RWPE1 (cell line): ENCODE data around the gene GLIPR1L1.
"Not testable (repeated sequence)": the region's sequence is repeated elsewhere in the genome, so short reads cannot be mapped to it uniquely, and the experiment has no call there.

Source experiments
- CTCF ChIA-PET: fragments of 350-600 bp; sonication (Branson Sonifier 250); formaldehyde crosslinking; extraction: SDS; loops from one replicate; lab custom pipeline; 2021; lab: Yijun Ruan, JAX
- POLR2A ChIA-PET: fragments of 400-600 bp; formaldehyde crosslinking; extraction: SDS; loops from one replicate; lab custom pipeline; 2020; ENCODE audit warnings: antibody characterized with exemption; ENCODE audit not compliant: low non-redundant PET; lab: Yijun Ruan, JAX
- DNase-seq: peaks from one replicate; pipeline ENCODE4 v3.0.0; 2012; ENCODE audit warnings: low spot score
- H3K27ac ChIP-seq: fragments of 450-650 bp; 2 replicates; pipeline ENCODE4 v1.5.1; 2017
- CTCF ChIP-seq: fragments of 450-650 bp; conservative IDR thresholded peaks from 2 replicates; pipeline ENCODE4 v1.5.1; 2017; ENCODE audit warnings: low read depth, mild to moderate bottlenecking

GLIPR1L1 gene

GRCh38 chr12:75341873-75342272 is 7.4 kb downstream of the GLIPR1L1 start:
- POLR2A ChIA-PET = no interaction called here
- no peak for TF ChIP-seq CTCF
- H3K27ac ChIP-seq = no peak overlapping the region
- CTCF ChIA-PET = no interaction called here
- DNase-seq = no peak

- no peak for TF ChIP-seq CTCF
- no peak overlapping the region for H3K27ac ChIP-seq
- DNase-seq = no peak
- ChIA-PET POLR2A (no interaction called here), CTCF (no interaction called here)
Measured at GRCh38 chr12:75345531-75345930, 11.1 kb downstream of the GLIPR1L1 start.

- POLR2A ChIA-PET, H3K27ac ChIP-seq, CTCF ChIA-PET, DNase-seq: not testable (repeated sequence)
Measured at GRCh38 chr12:75346215-75346614, 11.7 kb downstream of the GLIPR1L1 start.

- TF ChIP-seq CTCF = no peak
- POLR2A ChIA-PET = no interaction called here
- CTCF ChIA-PET = no interaction called here
- DNase-seq = no peak
- H3K27ac ChIP-seq = no peak overlapping the region
Measured at GRCh38 chr12:75349946-75350345, 15.5 kb downstream of the GLIPR1L1 start.

- TF ChIP-seq CTCF = no peak
- no peak overlapping the region for H3K27ac ChIP-seq
- no peak for DNase-seq
- ChIA-PET CTCF (no interaction called here), POLR2A (no interaction called here)
Measured at GRCh38 chr12:75350413-75350812, 15.9 kb downstream of the GLIPR1L1 start.

GRCh38 chr12:75354011-75354410 is 19.5 kb downstream of the GLIPR1L1 start:
- no peak for DNase-seq
- TF ChIP-seq CTCF = no peak
- no peak overlapping the region for H3K27ac ChIP-seq
- CTCF ChIA-PET = no interaction called here
- POLR2A ChIA-PET = no interaction called here

GRCh38 chr12:75360920-75361319 is 26.4 kb downstream of the GLIPR1L1 start:
- no peak for DNase-seq
- H3K27ac ChIP-seq = no peak overlapping the region
- ChIA-PET CTCF (no interaction called here), POLR2A (no interaction called here)
- TF ChIP-seq CTCF = no peak
